Activated naive CD4-positive, alpha-beta T cell treated with anti-CD3 and anti-CD28 coated beads, Interleukin-2, amount 50 U/mL, for 24 hours (primary cell): ENCODE data around the gene ELK1.
"Not testable (repeated sequence)": the region's sequence is repeated elsewhere in the genome, so short reads cannot be mapped to it uniquely, and the experiment has no call there.

Experiments
- H3K27ac Mint-ChIP-seq: one replicate; pipeline ENCODE4 v1.8.0; 2021; ENCODE audit warnings: mild to moderate bottlenecking, mixed read lengths
- H3K27me3 Mint-ChIP-seq: one replicate; pipeline ENCODE4 v1.8.0; 2021; ENCODE audit warnings: mixed read lengths
- H3K36me3 Mint-ChIP-seq: one replicate; pipeline ENCODE4 v1.8.0; 2021; ENCODE audit warnings: mixed read lengths
- H3K4me1 Mint-ChIP-seq: one replicate; pipeline ENCODE4 v1.8.0; 2021; ENCODE audit warnings: mixed read lengths
- H3K4me3 Mint-ChIP-seq: one replicate; pipeline ENCODE4 v1.8.0; 2021; ENCODE audit warnings: mild to moderate bottlenecking, mixed read lengths
- H3K9me3 Mint-ChIP-seq: one replicate; pipeline ENCODE4 v1.8.0; 2021; ENCODE audit warnings: mixed read lengths

The ELK1 gene, protein sequence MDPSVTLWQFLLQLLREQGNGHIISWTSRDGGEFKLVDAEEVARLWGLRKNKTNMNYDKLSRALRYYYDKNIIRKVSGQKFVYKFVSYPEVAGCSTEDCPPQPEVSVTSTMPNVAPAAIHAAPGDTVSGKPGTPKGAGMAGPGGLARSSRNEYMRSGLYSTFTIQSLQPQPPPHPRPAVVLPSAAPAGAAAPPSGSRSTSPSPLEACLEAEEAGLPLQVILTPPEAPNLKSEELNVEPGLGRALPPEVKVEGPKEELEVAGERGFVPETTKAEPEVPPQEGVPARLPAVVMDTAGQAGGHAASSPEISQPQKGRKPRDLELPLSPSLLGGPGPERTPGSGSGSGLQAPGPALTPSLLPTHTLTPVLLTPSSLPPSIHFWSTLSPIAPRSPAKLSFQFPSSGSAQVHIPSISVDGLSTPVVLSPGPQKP

DNA sequence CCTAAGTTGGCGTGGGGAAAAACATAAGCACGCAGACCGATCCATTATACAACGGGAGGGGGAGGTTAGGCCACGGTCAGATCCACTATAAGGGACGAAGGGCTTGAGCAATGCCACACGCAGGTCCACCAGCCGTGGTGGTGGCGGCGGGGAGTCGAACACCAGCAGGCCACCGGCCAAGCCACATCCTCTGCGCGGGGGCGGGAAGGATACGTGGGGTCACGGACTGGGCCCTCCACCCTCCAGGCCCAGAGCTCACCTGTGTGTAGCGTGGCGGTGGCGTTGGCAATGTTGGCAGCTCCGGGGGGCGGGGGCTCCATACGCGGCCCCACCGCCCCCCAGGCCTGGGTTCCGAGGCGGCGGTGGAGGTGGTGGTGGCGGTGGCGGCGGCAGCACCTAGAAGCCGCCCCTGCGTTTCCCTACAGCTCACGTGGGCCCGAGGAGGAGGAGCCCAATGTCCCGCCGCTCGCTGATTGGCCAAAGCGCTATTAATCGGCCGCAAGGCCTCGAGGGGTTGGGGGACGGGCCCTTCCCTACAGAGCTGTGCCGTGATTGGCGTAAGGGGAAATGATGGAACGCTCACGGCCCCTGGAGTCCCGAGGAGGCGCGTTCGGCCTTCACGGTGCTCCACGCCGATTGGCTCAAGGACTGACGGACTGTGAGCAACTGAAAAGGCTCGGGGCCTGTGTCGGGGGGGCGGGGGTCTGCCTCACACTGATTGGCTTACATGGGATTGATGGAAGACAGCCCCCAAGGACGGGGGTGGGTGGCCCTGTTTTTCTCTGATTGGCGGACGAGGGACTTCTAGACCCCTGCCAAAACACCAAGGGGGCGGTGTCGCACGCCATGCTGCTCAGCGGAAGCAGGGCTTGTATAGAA, at the start of gene ELK1:
TSS of gene ELK1 (minus strand) at position 400 of the 879 bp plus-strand sequence. CDS start 9,122 bp downstream, outside the sequence.
- no peaks in the 10 kb centered on the region for H3K9me3 Mint-ChIP-seq
- H3K27ac Mint-ChIP-seq, result peak within 1 kb of the TSS; percentile 98
- H3K36me3 Mint-ChIP-seq, result peaks cover 22% of the 10 kb centered on the region
- H3K4me1 Mint-ChIP-seq, result peaks cover 45% of the 10 kb centered on the region
- H3K27me3 Mint-ChIP-seq, result no peaks in the 10 kb centered on the region
- peak within 1 kb of the TSS; percentile 95 for H3K4me3 Mint-ChIP-seq

DNA sequence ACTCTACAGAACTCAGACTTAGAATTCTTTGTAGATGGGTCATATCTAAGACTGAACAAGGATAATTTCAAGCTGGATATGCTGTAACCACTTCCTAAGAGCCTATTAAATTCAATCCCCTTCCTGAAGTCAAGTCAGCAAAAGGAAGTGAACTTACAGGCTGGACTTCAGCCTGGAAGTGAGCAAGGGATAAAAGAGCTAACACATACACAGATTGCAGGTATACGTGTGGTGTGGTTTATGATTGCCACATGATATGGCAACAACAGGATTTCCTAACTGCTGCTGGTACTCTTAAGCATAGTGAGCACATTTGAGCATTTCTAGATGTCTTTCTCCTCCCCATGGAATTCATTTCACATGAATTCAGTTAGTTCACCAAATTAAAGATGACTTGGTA, 46.8 kb upstream of the ELK1 start:
- no peaks in the 10 kb centered on the region for H3K36me3 Mint-ChIP-seq
- no peak overlapping the region for H3K27ac Mint-ChIP-seq
- peaks cover 3% of the 10 kb centered on the region for H3K27me3 Mint-ChIP-seq
- H3K4me3 Mint-ChIP-seq, result no peak overlapping the region
- no peaks in the 10 kb centered on the region for H3K9me3 Mint-ChIP-seq
- no peaks in the 10 kb centered on the region for H3K4me1 Mint-ChIP-seq

DNA sequence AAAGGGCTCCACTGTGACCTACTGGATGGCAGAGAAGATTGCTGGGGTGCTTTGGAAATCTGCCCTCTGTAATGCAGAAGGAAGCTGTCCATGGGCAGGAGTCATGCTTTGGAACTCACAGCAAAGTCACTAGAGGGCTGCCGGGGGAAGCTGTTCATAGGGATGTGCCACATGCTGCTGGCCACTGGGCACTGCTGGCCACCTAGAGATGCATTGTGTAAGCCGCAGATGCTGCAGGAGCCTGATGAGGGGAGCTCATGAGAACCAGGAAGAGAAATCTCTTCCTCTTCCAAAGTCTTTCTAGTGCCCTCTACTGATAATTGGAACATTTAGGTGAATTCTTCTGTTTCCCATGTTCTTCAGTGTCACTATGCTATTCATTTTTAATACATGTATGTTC, 39.8 kb upstream of the ELK1 start:
- Mint-ChIP-seq H3K27me3 (no peaks in the 10 kb centered on the region), H3K27ac (no peak overlapping the region), H3K4me1 (no peaks in the 10 kb centered on the region), H3K9me3 (no peaks in the 10 kb centered on the region), H3K4me3 (no peak overlapping the region), H3K36me3 (no peaks in the 10 kb centered on the region)

DNA sequence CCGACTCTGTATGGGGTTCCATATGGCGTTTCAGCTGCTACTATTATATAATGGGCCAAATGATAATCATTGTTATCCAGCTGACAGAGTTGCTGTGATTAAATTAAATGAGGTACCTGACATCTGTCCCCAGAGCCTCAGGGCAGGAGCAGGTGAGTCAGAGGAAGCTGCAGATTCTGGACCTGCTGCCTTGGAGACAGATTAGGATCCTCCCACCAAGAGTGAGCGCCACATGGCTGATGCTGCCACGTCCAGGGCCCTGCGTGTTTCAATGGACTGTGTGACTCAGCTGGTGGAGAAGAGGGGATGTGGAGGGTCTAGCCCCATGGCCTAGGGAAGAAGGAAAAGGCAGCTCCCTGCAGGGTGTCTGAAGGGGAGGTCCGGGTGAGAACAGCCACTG, 36.9 kb upstream of the ELK1 start:
- Mint-ChIP-seq H3K27ac (no peak overlapping the region), H3K4me3 (no peak overlapping the region), H3K9me3 (no peaks in the 10 kb centered on the region), H3K36me3 (no peaks in the 10 kb centered on the region), H3K27me3 (no peaks in the 10 kb centered on the region), H3K4me1 (no peaks in the 10 kb centered on the region)

DNA sequence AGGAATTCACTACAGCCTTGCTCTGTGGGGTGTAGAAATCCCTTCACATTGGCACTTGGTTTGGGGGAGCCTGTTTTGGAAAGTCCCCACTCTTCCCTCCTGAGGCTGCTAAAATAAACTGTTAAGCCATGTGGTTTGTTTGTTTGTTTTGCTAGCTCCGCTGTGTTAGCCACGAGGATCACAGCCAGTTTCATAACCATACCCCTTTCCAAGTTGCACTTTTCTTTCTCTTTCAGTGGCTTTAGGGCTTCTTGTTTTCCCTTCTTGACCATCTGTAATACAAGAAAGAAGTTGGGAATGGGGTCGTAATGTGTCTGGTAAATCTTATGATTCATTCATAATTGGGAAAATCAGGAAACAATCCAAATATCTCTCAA, 33.5 kb upstream of the ELK1 start:
- Mint-ChIP-seq H3K4me1 (no peaks in the 10 kb centered on the region), H3K27ac (no peak overlapping the region), H3K9me3 (no peaks in the 10 kb centered on the region), H3K4me3 (no peak overlapping the region), H3K36me3 (no peaks in the 10 kb centered on the region), H3K27me3 (no peaks in the 10 kb centered on the region)

DNA sequence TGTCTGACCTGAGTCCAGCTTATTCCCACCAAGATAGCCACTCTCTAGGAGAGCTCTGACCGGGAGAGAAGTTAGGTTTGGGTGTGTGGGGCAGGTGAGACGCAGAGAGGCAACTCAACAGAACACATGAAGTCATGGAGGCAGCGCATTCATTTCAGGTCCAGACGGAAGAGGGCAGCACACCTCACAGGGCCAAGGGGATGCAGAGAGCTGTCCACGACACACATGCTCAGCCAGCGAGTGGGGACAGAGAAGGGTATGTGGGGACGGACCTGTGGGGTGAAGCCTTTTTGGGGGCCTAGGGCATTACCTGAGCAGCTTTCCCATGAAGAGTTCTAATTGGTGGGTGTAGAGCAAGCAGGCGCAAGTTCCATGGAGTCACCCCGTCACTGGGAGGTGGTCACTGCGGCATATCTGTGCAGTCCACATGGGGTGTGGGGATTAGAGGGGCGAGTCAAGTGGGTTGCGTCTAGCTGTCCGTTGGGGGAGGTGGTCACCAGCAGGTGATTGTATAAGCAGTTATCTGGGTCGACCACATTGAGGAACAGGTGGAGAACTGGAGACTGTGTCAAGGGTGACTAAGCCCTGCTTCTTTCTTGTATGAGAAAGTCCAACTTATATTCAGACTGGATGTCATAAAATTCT, 32.9 kb upstream of the ELK1 start:
- Mint-ChIP-seq H3K4me1 (no peaks in the 10 kb centered on the region), H3K27me3 (no peaks in the 10 kb centered on the region), H3K36me3 (no peaks in the 10 kb centered on the region), H3K4me3 (no peak overlapping the region), H3K27ac (no peak overlapping the region), H3K9me3 (no peaks in the 10 kb centered on the region)

DNA sequence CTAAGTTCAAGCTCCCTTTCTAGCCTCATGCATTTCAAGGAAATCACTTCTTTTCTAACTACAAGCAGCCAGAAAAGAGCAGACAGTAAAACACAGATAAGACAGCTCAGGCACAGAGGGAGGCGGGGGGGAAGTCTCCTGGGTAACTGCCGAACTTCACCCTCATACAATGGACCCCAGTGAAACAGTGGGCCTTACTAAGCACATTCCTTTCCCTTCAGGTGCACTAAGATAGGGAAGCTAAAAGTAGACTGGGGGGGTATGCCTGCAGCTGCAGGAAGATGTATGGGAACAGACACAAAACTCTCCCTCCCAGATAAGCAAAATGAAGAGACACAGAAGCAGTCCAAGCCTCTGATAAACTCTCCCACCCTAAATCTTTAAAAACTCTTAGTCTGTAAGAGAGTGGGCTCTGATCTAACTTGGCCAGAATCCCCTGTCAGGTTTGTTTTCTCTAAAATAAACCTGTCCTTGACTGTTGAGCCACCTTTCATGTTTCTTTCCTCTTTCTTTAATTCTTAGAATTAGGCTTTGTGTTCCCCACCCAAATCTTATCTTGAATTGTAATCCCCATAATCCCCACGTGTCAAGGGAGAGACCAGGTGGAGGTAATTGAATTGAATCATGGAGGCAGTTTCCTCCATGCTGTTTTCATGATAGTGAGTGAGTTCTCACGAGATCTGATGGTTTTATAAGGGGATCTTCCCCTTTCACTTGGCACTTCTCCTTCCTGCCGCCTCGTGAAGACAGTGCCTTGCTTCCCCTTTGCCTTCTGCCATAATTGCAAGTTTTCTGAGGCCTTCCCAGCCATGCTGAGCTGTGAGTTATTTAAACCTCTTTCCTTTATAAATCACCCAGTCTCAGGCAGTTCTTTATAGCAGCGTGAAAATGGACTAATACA, 25.8 kb upstream of the ELK1 start:
- H3K9me3 Mint-ChIP-seq, H3K4me3 Mint-ChIP-seq, H3K27me3 Mint-ChIP-seq, H3K27ac Mint-ChIP-seq, H3K36me3 Mint-ChIP-seq, H3K4me1 Mint-ChIP-seq: not testable (repeated sequence)

DNA sequence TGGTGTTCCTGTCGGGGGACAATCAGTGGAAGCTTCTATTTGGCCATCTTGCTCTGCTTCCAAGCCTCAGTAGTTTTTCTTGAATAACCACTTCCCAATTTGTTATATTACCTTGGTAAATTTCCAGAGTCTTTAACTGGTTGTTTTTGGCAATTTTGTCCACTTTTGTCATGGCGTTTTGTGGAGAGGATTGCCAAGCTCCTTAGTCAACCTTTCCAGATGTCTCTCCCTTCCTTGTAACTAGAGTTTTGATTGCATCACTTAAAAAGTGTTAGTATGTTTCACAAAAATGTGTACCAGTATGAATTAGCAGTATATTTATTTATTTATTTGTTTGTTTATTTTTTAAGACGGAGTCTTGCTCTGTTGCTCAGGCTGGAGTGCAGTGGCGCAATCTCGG, 24.4 kb upstream of the ELK1 start:
- Mint-ChIP-seq H3K4me3 (no peak overlapping the region), H3K9me3 (no peaks in the 10 kb centered on the region), H3K4me1 (no peaks in the 10 kb centered on the region), H3K27ac (no peak overlapping the region), H3K27me3 (no peaks in the 10 kb centered on the region), H3K36me3 (no peaks in the 10 kb centered on the region)

DNA sequence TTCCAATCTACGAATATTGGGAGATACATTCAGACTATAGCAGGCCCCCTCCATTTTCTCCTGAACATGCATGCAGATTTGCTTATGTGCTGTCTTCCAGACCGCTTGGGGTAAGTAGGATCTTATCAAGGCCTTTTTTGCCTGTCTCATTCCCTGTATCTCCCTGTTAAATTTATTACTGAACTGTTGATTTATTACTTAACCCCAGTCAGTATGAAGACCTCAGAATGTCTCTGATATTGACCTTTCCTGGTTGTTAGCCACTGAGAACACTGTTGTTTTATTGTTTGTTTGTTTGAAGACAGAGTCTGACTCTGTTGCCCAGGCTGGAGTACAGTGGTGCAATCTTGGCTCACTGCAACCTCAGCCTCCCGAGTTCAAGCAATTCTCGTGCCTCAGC, 15.4 kb upstream of the ELK1 start:
- not testable (repeated sequence) for H3K36me3 Mint-ChIP-seq, H3K9me3 Mint-ChIP-seq, H3K27me3 Mint-ChIP-seq, H3K27ac Mint-ChIP-seq, H3K4me3 Mint-ChIP-seq
- peaks cover 13% of the 10 kb centered on the region for H3K4me1 Mint-ChIP-seq

DNA sequence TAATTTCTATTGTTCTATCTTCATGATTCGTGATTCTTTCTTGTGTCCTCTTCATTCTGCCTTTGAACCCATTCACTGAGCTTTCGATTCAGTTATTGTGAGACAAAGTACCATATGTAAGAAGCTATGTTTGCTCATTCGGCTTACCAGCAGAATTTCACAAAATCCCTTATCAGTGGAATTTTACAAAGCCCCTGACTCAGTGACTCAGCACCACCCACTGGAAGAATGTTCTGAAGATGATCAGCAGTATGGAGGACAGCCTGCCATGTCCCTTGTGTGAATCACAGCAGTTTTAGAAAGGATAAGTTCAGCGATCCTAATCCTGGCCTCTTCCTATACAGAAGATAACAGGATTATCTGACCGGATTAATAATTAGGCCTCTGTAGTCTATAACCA, 14.4 kb upstream of the ELK1 start:
- Mint-ChIP-seq H3K27me3 (no peaks in the 10 kb centered on the region), H3K27ac (peak overlapping the region; percentile 69), H3K4me1 (peaks cover 13% of the 10 kb centered on the region), H3K4me3 (no peak overlapping the region), H3K36me3 (no peaks in the 10 kb centered on the region), H3K9me3 (no peaks in the 10 kb centered on the region)

DNA sequence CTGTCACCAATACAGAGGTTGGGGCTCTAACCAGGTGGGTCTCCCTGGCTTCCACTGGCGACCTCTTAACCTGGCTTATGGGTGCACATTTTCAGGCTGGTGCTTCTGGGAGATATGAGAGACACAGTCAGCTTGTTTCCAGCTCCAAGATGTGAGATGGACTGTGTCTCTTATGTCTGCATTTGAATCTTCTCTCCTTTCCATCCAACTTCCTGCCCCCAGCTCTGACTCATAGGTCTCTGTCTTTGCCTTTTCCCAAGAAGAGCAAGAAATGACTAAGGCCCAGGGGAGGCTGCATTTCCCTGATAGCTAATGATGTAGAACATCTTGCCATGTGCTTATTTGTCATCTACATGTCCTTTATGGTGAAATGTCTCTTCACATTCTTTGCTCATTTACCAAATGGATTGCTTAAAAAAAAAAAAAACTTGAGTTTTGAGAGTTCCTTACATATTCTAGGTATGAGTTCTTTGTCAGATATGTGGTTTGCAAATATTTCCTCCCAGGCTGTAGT, 11.8 kb upstream of the ELK1 start:
- H3K4me1 Mint-ChIP-seq, result peaks cover 17% of the 10 kb centered on the region
- no peaks in the 10 kb centered on the region for H3K9me3 Mint-ChIP-seq
- peak overlapping the region; percentile 96 for H3K27ac Mint-ChIP-seq
- H3K36me3 Mint-ChIP-seq, result no peaks in the 10 kb centered on the region
- H3K4me3 Mint-ChIP-seq, result peak overlapping the region; percentile 20
- no peaks in the 10 kb centered on the region for H3K27me3 Mint-ChIP-seq

DNA sequence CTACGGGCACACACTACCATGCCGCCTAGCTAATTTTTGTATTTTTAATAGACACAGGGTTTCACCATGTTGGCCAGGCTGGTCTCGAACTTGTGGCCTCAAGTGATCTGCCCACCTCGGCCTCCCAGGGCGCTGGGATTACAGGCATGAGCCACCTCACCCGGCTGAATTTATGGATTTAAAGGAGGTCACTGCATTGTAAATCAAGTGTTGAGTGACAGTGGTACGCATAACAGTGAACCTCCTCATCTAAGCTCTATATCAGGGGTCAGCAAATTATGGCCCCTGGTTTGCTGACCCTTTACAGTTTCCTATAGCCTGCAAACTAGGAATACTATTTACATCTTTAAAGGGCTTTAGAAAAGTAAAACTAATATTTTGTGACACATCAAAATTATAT, 11.2 kb upstream of the ELK1 start:
- no peak overlapping the region for H3K27ac Mint-ChIP-seq
- peaks cover under 1% of the 10 kb centered on the region for H3K36me3 Mint-ChIP-seq
- no peak overlapping the region for H3K4me3 Mint-ChIP-seq
- H3K27me3 Mint-ChIP-seq, result no peaks in the 10 kb centered on the region
- peaks cover 21% of the 10 kb centered on the region for H3K4me1 Mint-ChIP-seq
- H3K9me3 Mint-ChIP-seq, result no peaks in the 10 kb centered on the region

DNA sequence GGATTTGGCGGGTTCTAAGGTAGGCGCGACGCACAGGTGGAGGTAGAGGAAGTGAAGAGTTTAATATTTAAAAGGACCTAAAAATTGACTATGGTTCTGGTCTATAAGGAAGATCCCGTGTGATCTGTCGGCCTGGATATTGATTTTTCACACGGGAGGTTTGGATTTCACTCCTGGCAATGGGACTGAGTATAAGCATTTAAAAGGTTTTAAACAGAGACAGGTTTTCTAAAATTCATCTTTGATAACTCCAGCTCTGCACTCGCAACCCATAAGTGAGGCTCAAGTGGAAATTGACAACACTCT, 9.0 kb upstream of the ELK1 start:
- peak overlapping the region; percentile 79 for H3K4me3 Mint-ChIP-seq
- H3K27me3 Mint-ChIP-seq, result no peaks in the 10 kb centered on the region
- H3K27ac Mint-ChIP-seq, result peak overlapping the region; percentile 94
- peaks cover 11% of the 10 kb centered on the region for H3K36me3 Mint-ChIP-seq
- H3K4me1 Mint-ChIP-seq, result peaks cover 27% of the 10 kb centered on the region
- H3K9me3 Mint-ChIP-seq, result no peaks in the 10 kb centered on the region

DNA sequence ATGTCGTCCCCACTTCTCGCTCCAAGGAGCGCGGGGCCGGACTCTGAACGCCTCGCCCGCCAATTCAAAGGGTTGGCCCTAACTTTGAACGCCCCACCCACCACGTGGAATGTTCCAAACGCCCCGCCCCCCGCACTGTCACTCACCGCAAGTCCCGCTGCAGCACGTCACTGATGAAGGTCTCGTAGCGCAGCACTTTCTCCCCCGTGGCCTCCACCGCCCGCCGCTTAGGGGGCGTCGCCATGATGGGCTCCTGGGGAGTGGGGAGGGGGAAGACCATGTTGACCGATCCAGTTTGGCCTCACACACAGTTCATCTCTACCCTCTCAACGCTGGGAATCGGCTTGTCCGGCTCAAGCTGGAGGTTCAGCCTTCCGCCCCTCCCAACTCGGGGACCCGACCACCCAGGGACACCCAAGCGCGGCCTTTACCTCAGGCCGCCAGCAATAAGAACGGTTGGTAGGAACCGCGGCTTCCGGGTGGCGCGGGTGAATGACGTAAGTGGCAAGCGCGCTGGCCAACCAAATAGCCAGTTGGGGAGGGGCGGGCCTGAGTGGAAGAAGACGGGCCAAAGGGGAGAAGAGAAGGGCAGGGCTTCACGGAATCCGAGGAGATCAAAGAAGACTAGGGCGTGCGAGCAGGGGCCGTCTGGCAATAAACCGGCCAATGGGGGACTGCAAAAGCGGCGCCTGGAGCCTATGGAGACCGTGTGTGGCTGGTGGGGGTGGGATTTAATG, 8.5 kb upstream of the ELK1 start, which contains the start of gene UXT:
TSS of gene UXT (minus strand) at position 497 of the 737 bp plus-strand sequence. CDS start at position 244, 253 bp downstream.
- Mint-ChIP-seq H3K4me3 (peak within 1 kb of the TSS; percentile 79), H3K9me3 (no peaks in the 10 kb centered on the region), H3K4me1 (peaks cover 26% of the 10 kb centered on the region), H3K36me3 (peaks cover 11% of the 10 kb centered on the region), H3K27ac (peak within 1 kb of the TSS; percentile 94), H3K27me3 (no peaks in the 10 kb centered on the region)
